GM19324 (cell line): ENCODE results near the gene DLL3.

ENCODE experiments used
- ATAC-seq: cut with Tn5 transposase; IDR thresholded peaks from one replicate; pipeline ENCODE4 v1.9.1; 2021; ENCODE audit warnings: mild to moderate bottlenecking, moderate library complexity; ENCODE audit not compliant: unreplicated experiment, low FRiP score

Gene DLL3

GRCh38 chr19:39546599-39546998 lies 47.9 kb downstream of the DLL3 start:
- ATAC-seq = no peak

DNA sequence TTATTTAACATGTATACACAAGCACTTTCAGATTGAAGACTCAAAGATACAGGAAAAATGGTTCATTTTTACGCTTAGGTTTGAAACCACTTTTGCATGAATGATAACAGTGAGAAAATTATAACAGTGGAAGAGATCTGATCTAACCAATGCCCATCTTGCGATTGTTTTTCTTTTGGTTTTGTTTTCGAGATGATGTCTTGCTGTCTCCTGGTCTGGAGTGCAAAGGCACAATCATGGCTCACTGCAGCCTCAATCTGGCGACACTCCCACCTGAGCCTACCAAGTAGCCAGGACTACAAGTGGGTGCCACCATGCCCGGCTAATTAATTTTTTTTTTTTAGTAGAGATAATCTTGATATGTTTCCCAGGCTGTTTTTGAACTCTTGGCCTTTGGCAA lies 51.5 kb downstream of the DLL3 start:
- no peak for ATAC-seq

- no peak for ATAC-seq
Observed at GRCh38 chr19:39553082-39553652, 54.4 kb downstream of the DLL3 start.

GRCh38 chr19:39554701-39555311 lies 56.1 kb downstream of the DLL3 start:
- ATAC-seq = no peak

GRCh38 chr19:39555883-39556282 lies 57.1 kb downstream of the DLL3 start:
- no peak for ATAC-seq
